NCI-H1694 (cell line): ENCODE measurements around the gene PTGES3L.
"Not testable (repeated sequence)": the region's sequence is repeated elsewhere in the genome, so short reads cannot be mapped to it uniquely, and the experiment has no call there.

ENCODE experiments used
- DNase-seq: peaks from one replicate; lab custom pipeline; 2025; lab: John Stamatoyannopoulos, UW

Gene PTGES3L

DNA sequence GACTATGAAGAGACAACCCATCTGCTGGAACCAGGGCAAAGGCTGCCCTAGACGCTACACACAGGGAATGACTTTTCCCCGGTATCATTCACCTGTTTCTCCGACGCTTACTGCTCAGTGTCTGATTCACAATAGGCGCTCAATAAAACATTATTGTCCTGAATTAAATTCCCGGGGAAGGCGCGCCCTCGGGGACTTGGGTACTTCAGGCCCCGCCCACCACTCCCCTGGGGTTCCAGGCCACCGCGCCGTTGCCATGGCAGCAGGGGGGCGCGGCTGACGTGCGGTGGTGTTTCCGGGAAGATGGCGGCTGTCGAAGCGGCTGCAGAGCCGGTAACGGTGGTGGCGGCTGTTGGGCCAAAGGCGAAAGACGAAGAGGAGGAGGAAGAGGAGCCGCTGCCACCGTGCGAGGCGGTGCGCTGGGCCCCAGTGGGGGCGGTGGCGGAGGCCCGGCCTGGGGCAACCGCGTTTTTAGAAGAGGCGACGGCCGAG is 440 bp upstream of the PTGES3L start, which contains the start of gene RUNDC1:
TSS of gene RUNDC1 (plus strand) at position 292 of the 492 bp plus-strand sequence. CDS start at position 304, 12 bp downstream.
- DNase-seq = peak; percentile 69

DNA sequence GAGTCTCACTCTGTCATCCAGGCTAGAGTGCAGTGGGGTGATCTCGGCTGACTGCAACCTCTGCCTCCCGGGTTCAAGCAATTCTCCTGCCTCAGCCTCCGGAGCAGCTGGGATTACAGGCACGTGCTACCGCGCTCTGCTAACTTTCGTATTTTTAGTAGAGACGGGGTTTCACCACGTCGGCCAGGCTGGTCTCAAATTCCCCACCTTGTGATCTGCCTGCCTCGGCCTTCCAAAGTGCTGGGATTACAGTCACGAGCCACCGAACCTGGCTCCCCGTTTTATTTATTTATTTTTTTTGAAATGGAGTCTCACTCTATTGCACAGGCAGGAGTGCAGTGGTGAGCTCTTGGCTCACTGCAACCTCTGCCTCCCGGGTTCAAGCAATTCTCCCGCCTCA is 4.2 kb downstream of the PTGES3L start:
- DNase-seq = not testable (repeated sequence)

DNA sequence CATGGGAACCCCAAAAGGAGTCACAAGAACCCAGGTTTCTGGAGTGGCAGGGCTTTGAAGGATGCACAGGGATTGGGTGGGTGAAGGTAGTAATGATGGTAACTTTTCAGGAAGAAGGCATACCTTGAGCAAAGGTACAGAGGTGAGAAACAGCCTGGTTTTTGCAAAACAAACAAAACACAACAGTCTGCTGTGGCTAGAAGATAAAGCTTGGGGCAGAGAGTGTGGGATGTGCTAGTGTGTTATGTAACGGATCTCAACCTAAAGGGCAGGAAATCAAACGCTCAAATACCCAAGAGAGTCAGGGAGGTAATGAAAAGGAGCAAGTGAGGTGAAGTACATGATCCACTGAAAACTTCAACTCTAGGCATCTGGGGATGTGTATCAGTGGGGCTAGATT is 4.6 kb downstream of the PTGES3L start:
- DNase-seq = no peak

DNA sequence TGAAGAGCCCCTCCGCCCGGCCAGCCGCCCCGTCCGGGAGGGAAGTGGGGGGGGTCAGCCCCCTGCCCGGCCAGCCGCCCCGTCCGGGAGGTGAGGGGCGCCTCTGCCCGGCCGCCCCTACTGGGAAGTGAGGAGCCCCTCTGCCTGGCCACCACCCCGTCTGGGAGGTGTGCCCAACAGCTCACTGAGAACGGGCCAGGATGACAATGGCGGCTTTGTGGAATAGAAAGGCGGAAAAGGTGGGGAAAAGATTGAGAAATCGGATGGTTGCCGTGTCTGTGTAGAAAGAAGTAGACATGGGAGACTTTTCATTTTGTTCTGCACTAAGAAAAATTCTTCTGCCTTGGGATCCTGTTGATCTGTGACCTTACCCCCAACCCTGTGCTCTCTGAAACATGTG is 6.6 kb downstream of the PTGES3L start:
- DNase-seq = not testable (repeated sequence)

DNA sequence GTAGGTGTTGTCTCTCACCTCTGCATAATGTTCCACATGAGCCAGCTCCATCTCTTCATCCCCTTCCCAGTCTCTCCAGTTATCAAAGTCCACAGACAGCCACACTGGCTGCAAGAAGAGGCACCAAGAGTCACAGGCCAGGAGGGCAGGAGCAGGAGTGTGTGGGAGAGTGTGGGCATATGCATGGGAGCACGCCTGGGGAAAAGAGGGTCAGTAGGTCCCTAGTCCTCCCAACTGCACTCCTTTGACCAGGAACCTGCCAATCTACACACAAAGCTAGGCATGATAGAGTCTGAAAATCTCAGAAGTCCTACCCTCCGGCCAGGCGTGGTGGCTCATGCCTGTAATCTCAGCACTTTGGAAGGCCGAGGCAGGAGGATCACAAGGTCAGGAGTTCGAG is 8.3 kb downstream of the PTGES3L start:
- DNase-seq = no peak

DNA sequence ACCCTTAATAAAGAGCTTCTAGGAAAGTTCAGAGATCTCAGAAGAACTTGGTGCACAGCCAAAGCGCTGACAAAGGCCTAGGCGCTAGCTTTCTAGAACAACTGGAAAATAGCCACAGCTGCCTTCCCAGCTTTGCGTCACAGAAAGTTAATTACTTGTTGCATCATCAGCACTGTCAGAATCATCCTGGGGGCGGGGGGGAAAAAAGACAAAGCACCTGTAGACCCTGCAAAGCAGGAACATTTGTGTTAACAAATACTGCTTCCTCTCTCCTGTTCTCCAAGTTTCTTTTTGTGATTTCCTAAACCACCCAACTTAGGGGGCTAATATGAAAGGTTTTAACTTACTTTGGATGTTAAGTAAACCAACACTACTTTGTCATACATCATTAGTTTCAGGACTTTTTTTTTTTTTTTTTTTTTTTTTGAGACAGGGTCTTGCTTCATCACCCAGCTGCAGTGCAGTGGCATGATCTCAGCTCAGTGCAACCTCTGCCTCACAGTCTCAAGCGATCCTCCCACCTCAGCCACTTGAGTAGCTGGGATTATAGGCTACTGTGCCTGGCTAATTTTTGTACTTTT is 10.8 kb downstream of the PTGES3L start:
- no peak for DNase-seq

DNA sequence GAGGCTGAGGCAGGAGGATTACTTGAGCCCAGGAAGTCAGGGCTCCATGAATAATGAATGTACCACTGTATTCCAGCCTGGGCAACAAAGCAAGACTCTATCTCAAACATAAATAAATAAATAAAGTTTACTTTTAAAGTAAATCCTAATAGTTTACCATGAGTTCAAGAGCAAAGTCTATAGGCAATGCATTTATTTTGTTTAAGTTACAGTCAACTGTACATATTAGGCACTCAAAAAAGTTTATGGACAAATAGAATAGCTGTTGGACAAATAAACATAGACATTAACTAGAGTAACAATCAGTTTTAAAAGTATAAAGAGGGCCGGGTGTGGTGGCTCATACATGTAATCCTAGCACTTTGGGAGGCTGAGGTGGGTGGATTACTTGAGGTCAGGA is 12.0 kb downstream of the PTGES3L start:
- no peak for DNase-seq

DNA sequence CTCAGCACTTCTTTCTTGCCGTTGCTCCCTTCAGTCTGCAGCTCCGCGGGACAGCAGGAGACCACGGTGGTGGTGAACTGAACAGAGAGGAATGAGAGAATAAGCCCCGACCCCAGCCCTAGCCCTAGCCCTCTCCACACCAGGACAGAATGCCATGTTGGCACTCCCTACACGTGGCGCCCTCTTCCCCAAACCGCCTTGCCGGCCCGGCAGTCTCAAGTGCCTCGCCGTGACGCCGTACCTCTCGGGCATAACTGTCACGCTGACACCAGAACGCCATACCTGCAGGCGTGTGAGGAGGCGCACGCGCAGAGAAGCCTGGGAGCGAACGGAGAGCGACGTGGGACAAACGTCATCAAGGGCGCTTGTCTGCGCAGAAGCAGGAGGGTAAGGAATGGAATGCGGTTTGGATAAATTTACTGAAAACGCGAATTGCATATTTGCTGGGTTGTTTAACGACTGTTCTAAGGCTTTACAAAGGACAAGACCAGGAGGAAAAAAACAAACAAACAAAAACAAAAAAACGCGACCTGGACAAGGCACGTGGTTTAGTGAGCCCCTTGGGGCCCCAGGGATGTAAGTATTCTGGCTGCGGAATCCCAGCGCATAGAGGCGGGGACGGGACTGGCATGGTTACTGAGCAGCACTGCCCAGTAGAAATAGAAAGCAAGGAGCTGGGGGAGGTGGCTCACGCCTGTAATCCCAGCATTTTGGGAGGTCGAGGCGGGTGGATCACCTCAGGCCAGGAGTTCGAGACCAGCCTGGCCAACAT is 15.5 kb downstream of the PTGES3L start, which contains the start of gene AARSD1:
TSS of gene AARSD1 (minus strand) at position 294 of the 772 bp plus-strand sequence. CDS start at position 280, 14 bp downstream.
- DNase-seq = peak; percentile 86

DNA sequence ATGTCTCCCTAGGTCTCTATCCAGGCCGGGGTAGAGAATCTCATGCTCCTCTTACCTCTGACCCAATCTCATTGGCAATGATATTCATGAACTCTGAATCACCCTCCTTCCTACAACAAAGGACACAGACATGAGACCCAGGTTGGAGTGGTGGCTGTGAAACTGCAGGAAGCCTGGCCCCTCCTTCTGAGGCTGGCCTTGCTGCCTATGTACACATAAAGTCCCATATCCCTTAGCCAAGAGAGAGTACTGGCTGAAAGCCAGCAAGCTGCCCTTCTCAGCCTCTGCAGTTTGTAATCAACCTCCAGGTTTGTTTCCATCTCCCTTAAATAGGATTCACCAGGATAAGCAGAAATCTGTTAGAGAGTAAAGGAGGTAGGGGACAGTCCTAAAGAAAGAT is 26.2 kb downstream of the PTGES3L start:
- no peak for DNase-seq

DNA sequence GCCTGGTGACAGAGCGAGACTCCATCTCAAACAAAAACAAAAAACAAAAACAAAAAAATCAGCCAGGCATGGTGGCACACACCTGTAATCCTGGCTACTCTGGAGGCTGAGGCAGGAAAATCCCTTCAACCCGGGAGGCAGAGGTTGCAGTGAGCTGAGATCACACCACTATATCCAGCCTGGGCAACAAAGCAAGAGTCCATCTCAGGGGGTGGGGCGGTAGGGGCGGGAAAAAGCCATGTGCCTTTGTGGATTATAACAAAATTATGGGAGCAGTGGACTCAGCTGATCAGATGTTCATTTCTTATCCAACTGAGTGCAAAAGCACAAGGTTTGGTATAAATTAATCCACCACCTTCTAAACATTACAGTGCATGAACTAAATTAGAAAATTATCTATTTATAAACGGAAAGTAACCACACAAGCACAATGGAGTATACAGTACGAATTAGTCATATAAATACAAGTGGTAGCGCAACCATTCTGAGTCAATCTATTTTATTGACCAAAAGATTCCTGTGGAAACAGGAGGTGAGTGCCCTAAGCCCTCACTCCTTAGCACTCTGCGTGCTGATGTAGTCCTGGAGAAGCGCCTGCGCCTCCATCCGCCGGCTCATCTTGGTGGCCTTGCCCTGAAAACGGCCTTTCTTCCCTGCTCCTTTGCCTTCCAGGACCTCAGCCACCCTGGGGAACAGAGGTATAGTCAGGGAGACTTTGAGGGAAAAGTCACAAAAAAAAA is 29.7 kb downstream of the PTGES3L start:
- no peak for DNase-seq

DNA sequence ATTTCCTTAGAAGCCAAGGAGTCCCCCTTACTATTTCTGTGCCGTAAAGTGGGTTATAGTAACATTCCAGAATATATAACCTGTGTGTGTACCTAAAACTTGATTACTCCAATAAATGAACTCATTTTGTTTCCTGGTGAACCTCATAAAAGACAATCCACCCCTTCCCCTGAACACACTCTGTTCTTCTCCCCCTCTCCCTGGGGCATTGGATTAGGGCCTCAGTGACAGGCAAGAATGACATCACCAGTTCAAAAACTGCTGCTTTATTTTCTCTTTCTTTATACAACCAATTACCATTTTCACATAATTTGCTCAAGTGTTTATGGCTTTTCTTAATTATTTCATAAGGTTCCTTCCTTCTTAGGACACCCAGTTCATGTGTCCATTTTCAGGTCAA is 33.1 kb downstream of the PTGES3L start:
- no peak for DNase-seq

DNA sequence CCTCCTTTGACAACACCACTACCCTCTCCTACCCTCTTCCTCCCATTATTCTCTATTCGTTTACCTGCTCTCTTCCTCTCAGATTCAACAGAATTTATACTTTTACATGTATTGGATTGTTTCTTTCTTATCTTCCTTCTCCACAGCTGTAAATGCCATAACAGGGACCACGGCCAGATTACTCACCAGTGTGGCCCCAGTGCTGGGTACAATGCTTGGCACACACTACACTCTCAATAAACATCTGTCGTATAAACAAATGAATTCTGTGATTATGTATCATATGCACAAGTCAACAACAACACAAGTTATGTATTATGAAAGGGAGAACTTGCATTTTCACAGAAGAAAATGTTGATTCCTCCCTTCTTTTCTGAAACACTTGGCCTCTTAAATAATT is 35.7 kb downstream of the PTGES3L start:
- no peak for DNase-seq

DNA sequence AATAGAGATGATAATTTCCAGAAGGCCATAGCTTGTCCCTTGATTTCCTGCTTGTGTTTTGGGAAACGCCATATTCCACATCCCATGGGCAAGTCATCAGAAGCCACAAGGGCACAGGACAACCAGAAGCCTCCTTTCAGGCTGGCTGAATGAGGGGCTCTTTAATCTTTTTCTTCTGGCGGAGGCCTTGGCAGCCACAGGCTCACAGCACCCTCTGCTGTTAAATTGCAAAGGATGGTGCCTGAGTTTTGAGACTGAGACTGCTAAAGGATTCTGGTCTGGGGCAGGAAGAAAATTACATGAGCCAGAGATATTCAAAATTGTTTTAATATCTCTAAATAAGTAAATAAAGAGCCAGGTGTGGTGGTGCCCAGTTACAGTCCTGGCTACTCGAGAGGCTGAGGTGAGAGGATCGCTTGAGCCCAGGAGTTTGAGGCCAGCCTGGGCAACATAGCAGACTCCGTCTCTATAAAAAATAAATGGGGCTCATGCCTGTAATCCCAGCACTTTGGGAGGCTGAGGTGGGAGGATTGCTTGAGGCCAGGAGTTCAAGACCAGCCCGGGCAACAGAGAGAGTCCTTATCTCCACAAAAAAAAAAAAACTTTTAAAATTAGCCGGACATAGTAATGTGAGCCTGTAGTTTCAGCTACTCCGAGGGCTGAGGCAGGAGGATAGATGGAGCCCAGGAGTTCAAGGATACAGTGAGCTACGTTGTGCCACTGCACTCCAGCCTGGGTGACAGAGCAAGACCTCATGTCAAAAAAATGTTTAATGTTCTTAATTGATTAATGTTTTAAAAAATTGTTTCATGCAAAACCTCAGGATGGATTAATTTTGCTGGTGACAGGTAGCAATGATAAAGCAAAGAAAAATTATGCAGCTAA is 41.9 kb downstream of the PTGES3L start:
- DNase-seq = peak; percentile 28

DNA sequence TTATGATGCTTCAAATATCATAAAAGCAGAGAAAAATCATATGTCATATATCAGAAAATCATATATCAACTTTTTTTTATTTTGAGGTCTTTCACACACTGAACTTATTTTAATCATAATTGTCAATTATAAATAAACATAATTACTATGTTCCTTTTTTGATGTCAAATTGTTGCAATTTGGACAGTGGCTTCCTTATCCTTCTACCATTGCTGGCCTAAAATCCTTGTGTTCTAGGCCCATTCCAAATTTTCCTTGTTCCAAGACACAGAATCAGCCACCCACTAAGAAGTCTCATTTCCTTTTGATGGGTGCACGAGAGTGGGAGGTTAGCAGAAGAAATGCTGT is 50.4 kb downstream of the PTGES3L start:
- DNase-seq = no peak

DNA sequence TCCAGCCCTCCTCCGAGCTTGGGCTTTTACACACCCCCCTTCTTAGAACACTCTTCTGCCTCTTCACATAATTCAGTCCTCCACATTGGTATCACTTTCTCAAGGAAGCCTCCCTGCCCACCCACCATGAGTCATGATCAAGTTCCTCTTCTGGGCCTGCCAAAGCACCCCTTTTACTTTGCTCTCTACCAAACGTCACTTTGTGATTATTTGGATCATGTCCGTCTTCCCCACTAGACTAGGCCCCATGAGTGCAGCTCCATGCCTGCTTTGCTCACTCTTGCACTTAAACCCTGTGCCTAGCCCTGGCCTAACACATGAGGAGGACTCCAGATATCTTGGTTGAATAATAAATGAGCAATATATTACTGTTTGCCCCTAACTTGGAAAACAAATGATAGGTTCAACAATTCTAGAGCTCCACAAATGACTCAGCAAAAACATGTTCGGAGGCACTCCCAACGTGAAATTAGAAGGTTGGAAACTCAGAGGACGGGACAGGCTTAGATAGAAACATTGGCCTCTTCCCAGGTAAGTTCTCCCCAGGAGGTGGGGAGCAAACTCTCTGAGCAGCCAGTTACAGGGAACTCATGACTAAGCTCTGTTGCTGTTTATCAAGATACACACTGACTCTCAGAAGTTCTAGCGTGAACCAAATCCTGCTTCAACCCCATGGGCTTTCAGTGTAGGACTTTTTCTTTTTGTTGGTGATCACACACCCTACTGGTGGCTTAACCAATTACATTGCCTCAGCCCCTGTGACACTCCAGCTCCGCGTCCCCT is 51.0 kb downstream of the PTGES3L start:
- DNase-seq = peak; percentile 8

DNA sequence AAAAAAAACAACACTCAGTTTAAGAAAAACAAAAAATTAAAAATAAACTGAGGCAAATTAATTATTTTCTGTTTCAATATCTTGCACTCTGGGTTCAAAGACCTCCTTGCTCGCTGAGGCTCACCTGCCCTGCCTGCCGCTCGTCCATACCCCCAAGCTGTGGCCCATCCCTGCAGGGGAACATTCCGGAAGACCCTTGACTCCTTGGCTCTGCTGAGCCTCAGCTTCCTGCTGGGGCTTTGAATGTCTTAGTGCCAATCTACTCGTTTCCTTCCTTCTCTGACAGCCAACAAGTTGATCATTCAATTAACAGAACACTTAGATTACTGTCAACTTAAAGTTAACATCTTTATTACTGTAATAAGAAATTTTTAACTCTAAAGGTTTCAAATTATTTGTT is 55.0 kb downstream of the PTGES3L start:
- DNase-seq = no peak

DNA sequence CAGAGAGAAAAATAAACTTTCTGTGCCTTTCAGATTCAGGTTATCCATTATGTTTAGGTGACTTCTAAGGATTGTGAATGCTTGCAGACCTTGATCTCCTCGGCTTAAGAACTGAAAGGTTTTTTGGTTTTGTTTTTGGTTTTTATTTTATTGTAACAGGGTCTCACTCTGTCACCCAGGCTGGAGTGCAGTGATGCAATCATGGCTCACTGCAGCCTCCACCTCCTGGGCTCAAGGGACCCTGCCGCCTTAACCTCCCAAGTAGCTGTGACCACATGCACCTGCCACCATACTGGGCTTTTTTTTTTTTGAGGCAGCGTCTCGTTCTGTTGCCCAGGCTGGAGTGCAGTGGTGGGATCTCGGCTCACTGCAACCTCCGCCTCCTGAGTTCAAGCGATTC is 56.4 kb downstream of the PTGES3L start:
- not testable (repeated sequence) for DNase-seq

DNA sequence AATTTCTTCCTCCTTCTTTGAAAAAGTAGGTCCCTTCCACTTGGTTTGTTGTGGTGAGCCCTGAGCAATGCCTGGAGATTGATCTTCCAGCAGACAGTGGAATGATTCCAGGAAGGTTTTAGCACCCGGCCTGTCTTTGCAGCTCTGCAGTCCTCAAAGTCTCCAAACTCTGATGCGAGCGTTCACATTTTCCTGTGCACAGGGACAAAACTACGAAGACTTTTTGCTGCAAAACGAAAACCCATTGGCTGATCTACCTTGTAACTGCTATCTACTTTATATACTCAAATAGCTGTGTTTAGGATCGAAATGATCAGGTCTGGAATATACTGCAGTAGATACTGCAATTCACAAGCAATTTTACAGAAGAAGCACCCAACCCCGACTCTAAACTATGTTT is 57.6 kb downstream of the PTGES3L start:
- DNase-seq = no peak

DNA sequence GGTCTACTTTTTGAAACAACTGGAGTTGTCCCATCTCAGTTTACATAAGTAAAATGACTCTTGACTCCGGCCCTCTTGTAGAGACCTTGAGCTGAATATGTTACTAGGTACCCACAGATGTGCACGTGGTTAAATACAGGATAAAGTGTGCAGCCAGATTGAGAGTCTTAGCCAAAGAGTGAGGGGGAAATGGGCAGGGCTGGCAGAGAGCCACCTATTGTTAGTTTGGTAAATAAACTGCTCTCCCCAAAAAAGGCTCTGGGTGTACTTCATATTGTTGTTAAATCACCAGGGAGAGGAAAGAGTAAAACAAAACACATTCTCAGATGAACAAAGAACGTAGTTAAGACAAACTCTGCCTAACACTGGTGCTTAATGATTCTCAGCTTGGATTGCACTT is 59.0 kb downstream of the PTGES3L start:
- no peak for DNase-seq

DNA sequence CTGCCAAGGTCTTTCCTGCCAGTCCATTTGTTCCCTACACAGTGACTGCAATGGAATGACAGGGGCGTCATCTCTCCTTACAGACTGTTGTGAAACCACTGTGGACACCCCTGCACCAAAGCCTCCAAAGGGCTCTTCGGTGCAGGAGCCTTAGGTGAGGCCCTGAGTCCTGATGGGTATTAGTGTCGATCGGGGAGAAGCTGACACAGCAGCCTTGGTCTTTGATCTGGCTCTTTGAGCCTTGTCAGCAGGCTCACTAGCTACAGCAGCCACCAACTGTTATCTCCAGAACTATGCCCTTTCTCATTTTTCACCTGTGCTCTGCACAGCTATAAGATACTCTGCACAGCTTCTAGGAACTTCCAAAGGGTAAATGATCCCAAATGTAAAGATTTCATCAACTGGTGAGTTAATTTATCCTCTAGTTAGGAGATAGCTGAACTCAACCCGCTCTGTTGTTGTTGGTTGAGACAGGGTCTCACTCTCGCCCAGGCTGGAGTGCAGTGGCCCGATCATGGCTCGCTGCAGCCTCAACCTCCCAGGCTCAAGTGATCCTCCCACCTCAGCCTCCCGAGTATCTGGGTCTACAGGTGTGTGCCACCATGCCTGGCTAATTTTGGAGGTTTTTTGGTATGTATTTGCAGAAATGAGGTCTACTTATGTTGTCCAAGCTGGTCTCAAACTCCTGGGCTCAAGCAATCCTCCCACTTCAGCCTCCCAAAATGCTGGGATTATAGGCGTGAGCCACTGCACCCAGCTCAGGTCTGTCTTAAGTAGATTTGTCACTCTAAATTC is 59.6 kb downstream of the PTGES3L start:
- no peak for DNase-seq
